NCI-H1417 treated with DMSO at 0.1 percent for 48 hours (cell line): Measurements from ENCODE around the gene WFDC1.

Experiments
- DNase-seq: peaks from one replicate; lab custom pipeline; 2025; lab: John Stamatoyannopoulos, UW

Gene WFDC1

GRCh38 chr16:84355149-84355548 is 60.5 kb downstream of the WFDC1 start:
- DNase-seq = no peak

GRCh38 chr16:84356176-84356575 is 61.5 kb downstream of the WFDC1 start:
- no peak for DNase-seq

GRCh38 chr16:84356591-84357116 is 62.0 kb downstream of the WFDC1 start:
- no peak for DNase-seq

GRCh38 chr16:84357191-84357651 is 62.5 kb downstream of the WFDC1 start:
- DNase-seq = no peak

- no peak for DNase-seq
Observed at GRCh38 chr16:84358601-84359295, 64.1 kb downstream of the WFDC1 start.

GRCh38 chr16:84359326-84359725 is 64.6 kb downstream of the WFDC1 start:
- DNase-seq = no peak

- no peak for DNase-seq
Observed at GRCh38 chr16:84360170-84360569, 65.5 kb downstream of the WFDC1 start.

- DNase-seq = no peak
Observed at GRCh38 chr16:84360748-84361147, 66.1 kb downstream of the WFDC1 start.

GRCh38 chr16:84361546-84361945 is 66.9 kb downstream of the WFDC1 start:
- no peak for DNase-seq

- DNase-seq = no peak
Observed at GRCh38 chr16:84362471-84362941, 67.8 kb downstream of the WFDC1 start.

GRCh38 chr16:84366208-84366607 is 71.5 kb downstream of the WFDC1 start:
- no peak for DNase-seq

- no peak for DNase-seq
Observed at GRCh38 chr16:84367297-84367680, 72.6 kb downstream of the WFDC1 start.

- DNase-seq = no peak
Observed at GRCh38 chr16:84367750-84368307, 73.2 kb downstream of the WFDC1 start.

- no peak for DNase-seq
Observed at GRCh38 chr16:84368308-84368996, 73.8 kb downstream of the WFDC1 start, which contains the start of gene ATP2C2. Gene ATP2C2, plus strand, starts transcription at chr16:84368538. Its CDS starts 78 bp downstream, at chr16:84368616.

GRCh38 chr16:84369105-84369504 is 74.4 kb downstream of the WFDC1 start:
- no peak for DNase-seq

GRCh38 chr16:84369938-84370627 is 75.4 kb downstream of the WFDC1 start:
- no peak for DNase-seq

GRCh38 chr16:84370723-84371552 is 76.3 kb downstream of the WFDC1 start:
- DNase-seq = no peak

GRCh38 chr16:84371553-84371865 is 76.8 kb downstream of the WFDC1 start:
- DNase-seq = no peak

GRCh38 chr16:84373907-84374489 is 79.3 kb downstream of the WFDC1 start:
- no peak for DNase-seq

- no peak for DNase-seq
Observed at GRCh38 chr16:84378099-84378498, 83.4 kb downstream of the WFDC1 start.

- no peak for DNase-seq
Observed at GRCh38 chr16:84378567-84378966, 83.9 kb downstream of the WFDC1 start.
